Thoracic aorta (tissue), 2 donors: Measurements from ENCODE around the gene EGR1. TPM values are rescaled to one million over a fixed set of nuclear protein-coding genes. Genes with fewer than 3 reads are reported as not detected.

Source experiments
- ATAC-seq: fragments of 150-250 bp; one replicate; pipeline ENCODE4 v1.8.0; 2017; ENCODE audit warnings: low read depth; ENCODE audit not compliant: insufficient number of reproducible peaks, low FRiP score
- DNase-seq: peaks from one replicate; pipeline ENCODE4 v3.0.0-alpha.2; 2020; ENCODE audit warnings: low spot score
- H3K27ac ChIP-seq, 2 donors: fragments of 200-600 bp; sonication (generic); 1 replicate in 1 of 2; 2 replicates in 1 of 2; pipeline ENCODE4 v1.5.1; 2016; ENCODE audit warnings: mild to moderate bottlenecking in 2 of 2, moderate library complexity in 2 of 2
- H3K27me3 ChIP-seq: fragments of 200-600 bp; sonication (generic); replicated peaks from 2 replicates; pipeline ENCODE4 v1.6.0; 2016; ENCODE audit warnings: mild to moderate bottlenecking; ENCODE audit not compliant: insufficient read depth
- H3K36me3 ChIP-seq: fragments of 200-600 bp; sonication (generic); one replicate; pipeline ENCODE4 v1.5.1; 2016
- H3K4me1 ChIP-seq, 2 donors: fragments of 200-600 bp; sonication (generic); 1 replicate in 1 of 2; 2 replicates in 1 of 2; pipeline versions ENCODE4 v1.5.1 to v1.6.0; 2016; ENCODE audit warnings: low read depth in 2 of 2, mild to moderate bottlenecking in 1 of 2; ENCODE audit not compliant: control insufficient read depth in 1 of 2
- H3K4me3 ChIP-seq: fragments of 200-600 bp; sonication (generic); 2 replicates; pipeline ENCODE4 v1.5.1; 2016; ENCODE audit warnings: mild to moderate bottlenecking
- H3K9me3 ChIP-seq: fragments of 200-600 bp; sonication (generic); 2 replicates; pipeline ENCODE4 v1.5.1; 2016
- CTCF ChIP-seq: fragments of 200-600 bp; sonication (generic); IDR thresholded peaks from one replicate; pipeline ENCODE4 v1.5.1; 2019; ENCODE audit warnings: antibody characterized with exemption
- total RNA-seq, 2 donors: library from RNA; depleted of rRNA; stranded (reverse); fragments of >200 nt; gene quantifications; one replicate each; pipeline versions ENCODE4 v1.1.0 to v1.2.3, GENCODE V29; 2016

EGR1 gene
- total RNA-seq, result 100 to 1,000 TPM in 1 of 2 donors, 10 to 100 TPM in 1; 98.3 to 340 TPM

DNA sequence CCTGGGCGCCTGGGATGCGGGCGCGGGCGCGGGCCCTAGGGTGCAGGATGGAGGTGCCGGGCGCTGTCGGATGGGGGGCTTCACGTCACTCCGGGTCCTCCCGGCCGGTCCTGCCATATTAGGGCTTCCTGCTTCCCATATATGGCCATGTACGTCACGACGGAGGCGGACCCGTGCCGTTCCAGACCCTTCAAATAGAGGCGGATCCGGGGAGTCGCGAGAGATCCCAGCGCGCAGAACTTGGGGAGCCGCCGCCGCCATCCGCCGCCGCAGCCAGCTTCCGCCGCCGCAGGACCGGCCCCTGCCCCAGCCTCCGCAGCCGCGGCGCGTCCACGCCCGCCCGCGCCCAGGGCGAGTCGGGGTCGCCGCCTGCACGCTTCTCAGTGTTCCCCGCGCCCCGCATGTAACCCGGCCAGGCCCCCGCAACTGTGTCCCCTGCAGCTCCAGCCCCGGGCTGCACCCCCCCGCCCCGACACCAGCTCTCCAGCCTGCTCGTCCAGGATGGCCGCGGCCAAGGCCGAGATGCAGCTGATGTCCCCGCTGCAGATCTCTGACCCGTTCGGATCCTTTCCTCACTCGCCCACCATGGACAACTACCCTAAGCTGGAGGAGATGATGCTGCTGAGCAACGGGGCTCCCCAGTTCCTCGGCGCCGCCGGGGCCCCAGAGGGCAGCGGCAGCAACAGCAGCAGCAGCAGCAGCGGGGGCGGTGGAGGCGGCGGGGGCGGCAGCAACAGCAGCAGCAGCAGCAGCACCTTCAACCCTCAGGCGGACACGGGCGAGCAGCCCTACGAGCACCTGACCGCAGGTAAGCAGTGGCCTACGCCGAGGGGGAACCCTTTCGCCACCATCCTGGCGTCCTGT lies at the start of gene EGR1:
Gene EGR1 (plus strand): TSS at position 219 of the 864 bp plus-strand sequence. CDS start 283 bp downstream, at position 502.
- peak; percentile 84 for DNase-seq
- Histone ChIP-seq H3K4me3 (peak within 1 kb of the TSS; percentile 84), H3K36me3 (peaks cover 8% of the 10 kb centered on the region), H3K27ac (peak within 1 kb of the TSS; percentile 96 to 99), H3K27me3 (no peaks in the 10 kb centered on the region), H3K4me1 (peaks cover 12 to 49% of the 10 kb centered on the region in 2 donors), H3K9me3 (no peaks in the 10 kb centered on the region)
- ATAC-seq, result peak; percentile 40
- TF ChIP-seq CTCF, result peak; percentile 38

- no peak for TF ChIP-seq CTCF
- H3K36me3 ChIP-seq, result peaks cover 76% of the 10 kb centered on the region
- H3K27me3 ChIP-seq, result no peaks in the 10 kb centered on the region
- no peak overlapping the region for H3K4me3 ChIP-seq
- no peaks in the 10 kb centered on the region for H3K9me3 ChIP-seq
- no peak for ATAC-seq
- no peak overlapping the region for H3K27ac ChIP-seq
- H3K4me1 ChIP-seq, result no peaks in the 10 kb centered on the region
- no peak for DNase-seq
Measured at GRCh38 chr5:138418444-138418843, 46.8 kb upstream of the EGR1 start.

DNA sequence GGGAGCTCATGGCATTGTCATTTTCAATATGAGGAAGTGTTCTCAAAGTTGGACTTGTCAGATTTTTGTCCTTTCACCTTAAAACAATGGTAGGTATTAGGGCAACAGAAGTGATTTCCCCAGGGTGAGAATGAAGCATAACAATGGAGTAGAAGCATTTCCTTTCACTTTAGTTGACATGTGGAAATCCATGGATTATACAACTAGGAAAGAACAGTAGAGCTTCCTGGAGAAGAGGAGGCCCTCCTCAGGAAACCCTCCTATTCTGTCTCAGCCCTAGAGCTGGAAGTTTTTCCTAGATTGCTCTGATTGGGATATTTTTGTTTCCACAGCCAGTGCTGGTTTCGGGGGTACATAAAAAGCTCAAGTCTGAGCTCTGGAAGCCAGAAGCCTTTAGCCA lies 40.2 kb upstream of the EGR1 start:
- H3K36me3 ChIP-seq, result peaks cover 83% of the 10 kb centered on the region
- no peaks in the 10 kb centered on the region for H3K9me3 ChIP-seq
- no peaks in the 10 kb centered on the region for H3K4me1 ChIP-seq
- ATAC-seq (no peak), DNase-seq (no peak)
- no peaks in the 10 kb centered on the region for H3K27me3 ChIP-seq
- no peak overlapping the region for H3K4me3 ChIP-seq
- no peak overlapping the region for H3K27ac ChIP-seq
- no peak for TF ChIP-seq CTCF

GRCh38 chr5:138435943-138436342 lies 29.3 kb upstream of the EGR1 start:
- no peaks in the 10 kb centered on the region for H3K27me3 ChIP-seq
- H3K27ac ChIP-seq, result no peak overlapping the region
- no peak for TF ChIP-seq CTCF
- peaks cover 5 to 18% of the 10 kb centered on the region in 2 donors for H3K4me1 ChIP-seq
- peaks cover 31% of the 10 kb centered on the region for H3K36me3 ChIP-seq
- no peak overlapping the region for H3K4me3 ChIP-seq
- no peaks in the 10 kb centered on the region for H3K9me3 ChIP-seq
- DNase-seq, result no peak
- no peak for ATAC-seq

- no peak for TF ChIP-seq CTCF
- ATAC-seq (no peak), DNase-seq (no peak)
- no peaks in the 10 kb centered on the region for H3K9me3 ChIP-seq
- H3K27me3 ChIP-seq, result no peaks in the 10 kb centered on the region
- H3K4me1 ChIP-seq, result peaks cover 5 to 18% of the 10 kb centered on the region in 2 donors
- peaks cover 11% of the 10 kb centered on the region for H3K36me3 ChIP-seq
- peak overlapping the region; percentile 77 for H3K4me3 ChIP-seq
- H3K27ac ChIP-seq, result no peak overlapping the region
Measured at GRCh38 chr5:138438003-138438723, 27.1 kb upstream of the EGR1 start.
